HG02798 (cell line): Measurements from ENCODE around the gene RANBP10.
A peak's percentile ranks its signal among the peaks of the same experiment; 100 is the strongest.
"Not testable (repeated sequence)": the region's sequence is repeated elsewhere in the genome, so short reads cannot be mapped to it uniquely, and the experiment has no call there.

ENCODE experiments used
- ATAC-seq: cut with Tn5 transposase; IDR thresholded peaks from one replicate; pipeline ENCODE4 v1.9.1; 2021; ENCODE audit warnings: mild to moderate bottlenecking; ENCODE audit not compliant: unreplicated experiment, poor library complexity

RANBP10 gene

DNA sequence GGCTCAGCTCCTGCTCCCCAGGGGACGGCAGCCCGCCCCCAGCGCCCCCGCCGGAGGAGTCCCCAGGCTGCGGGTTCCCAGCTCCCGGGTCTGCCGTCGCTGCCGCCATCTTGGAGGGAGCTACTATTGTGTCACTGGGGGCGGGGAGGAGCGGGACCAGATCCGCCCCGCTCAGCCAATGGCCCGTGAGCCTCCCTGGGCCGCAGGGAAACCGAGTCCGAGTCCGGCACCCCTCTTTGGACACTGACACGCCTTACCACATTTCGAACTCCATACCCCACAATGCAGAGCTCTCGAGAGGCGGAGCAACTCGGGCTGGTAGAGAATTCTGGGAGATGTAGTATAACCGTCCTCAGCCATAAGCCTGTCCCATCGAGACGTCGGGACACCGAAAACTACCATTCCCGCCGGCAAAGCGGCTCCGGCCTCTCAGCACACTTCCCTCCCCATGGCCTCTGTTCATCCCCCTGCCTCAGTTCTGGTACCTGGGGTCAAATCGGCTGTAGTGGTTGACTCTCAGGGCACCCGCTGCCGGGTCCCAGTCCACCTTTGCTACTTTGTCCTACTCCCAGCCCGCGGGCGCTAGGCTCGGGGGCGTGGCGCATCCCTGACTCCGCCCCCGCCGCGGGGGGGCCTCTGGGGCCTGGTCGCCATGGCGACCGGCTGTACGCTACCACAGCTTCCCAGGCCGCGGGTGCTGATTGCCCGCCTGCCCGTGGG lies at the start of gene RANBP10, which contains the start of gene TSNAXIP1:
Gene RANBP10 (minus strand): TSS at position 133 of the 720 bp plus-strand sequence. CDS start 24 bp downstream, at position 109.
Gene TSNAXIP1 (plus strand): TSS at position 462 of the 720 bp plus-strand sequence. CDS start 261 bp downstream, outside the sequence.
- ATAC-seq: peak; percentile 93

DNA sequence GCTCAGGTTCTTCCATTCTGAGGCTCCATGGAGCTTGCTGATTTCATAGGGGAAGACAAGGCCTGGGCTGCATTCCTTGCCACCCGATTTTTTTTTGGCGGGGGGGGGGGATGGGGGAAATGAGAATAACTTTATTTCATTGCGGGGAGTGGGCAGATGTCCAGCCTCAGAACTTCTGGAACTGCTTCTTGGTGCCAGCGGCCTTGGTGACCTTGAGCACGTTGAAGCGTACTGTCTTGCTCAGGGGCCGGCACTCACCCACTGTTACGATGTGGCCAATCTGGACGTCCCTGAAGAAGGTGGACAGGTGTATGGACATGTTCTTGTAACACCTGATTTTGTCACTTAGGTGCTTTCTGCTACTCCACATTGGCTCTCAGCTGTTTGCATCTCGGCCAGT lies 49.4 kb upstream of the RANBP10 start:
- ATAC-seq: no peak

DNA sequence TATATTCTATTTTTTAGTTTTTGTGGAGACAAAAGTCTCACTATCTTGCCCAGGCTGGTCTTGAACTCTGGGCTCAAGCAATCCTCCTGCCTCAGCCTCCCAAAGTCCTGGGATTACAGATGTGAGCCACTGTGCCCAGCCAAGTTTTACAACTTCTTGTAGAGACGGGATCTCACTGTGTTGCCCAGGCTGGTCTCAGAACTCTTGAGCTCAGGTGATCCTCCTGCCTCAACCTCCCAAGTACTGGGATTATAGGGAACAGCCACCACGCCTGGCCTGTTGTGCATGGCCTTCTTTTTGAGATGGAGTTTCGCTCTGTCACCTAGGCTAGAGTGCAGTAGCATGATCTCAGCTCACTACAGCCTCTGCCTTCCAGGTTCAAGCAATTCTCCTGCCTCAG lies 47.3 kb upstream of the RANBP10 start:
- no peak for ATAC-seq

DNA sequence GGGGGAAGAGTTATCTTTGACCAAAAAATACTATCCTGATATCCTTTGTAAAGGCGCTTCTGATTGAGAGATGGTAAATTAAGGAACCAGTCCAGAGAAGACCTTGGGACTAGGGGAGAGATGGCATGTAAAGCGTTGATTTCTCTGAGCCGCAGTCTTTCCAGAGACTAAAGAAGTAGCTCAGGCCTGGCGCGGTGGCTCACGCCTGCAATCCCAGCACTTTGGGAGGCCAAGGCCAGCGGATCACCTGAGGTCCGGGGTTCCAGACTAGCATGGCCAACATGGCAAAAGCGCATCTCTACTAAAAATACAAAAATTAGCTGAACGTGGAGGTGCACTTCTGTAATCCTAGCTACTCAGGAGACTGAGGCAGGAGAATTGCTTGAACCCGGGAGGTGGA lies 41.8 kb upstream of the RANBP10 start:
- no peak for ATAC-seq

DNA sequence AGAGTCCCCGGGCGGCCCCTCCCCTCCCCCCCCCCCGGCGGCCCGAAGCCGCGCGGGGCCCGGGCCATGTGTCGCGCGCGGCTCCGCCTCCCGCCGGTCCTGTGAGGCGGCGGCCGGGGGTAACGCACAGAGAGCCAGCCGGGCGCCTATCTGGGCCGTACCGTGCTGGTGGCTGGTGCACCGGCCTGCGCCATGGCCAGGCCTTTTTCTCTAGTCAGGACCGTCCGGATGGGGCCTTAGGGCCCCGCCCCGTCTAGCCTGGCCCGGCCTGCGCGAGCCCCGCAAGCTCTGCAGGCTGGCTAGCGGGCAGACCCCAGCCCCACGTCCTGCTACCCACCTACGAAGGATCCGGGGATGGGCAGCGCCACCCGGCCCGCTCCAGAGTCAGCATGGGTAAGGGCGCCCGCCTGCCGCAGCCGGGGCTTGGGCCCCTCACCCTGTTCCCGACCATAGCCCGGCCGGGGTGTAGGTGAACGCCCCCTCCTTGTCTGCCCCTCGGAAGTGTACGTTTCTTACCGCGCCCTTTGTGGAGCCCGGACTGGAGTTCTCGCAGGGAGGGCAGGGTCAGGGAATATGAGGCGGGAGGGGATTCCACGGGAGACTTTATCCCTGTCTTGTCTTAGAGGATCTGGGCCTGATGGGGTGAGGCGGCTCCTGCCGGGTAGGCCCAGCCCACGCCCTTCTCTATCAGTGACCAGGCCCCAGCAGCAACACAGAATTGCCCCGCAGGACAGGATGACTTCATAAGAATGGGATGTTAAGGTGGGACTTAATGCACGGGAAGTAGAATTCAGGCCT lies 40.9 kb upstream of the RANBP10 start, which contains the start of gene CENPT:
Gene CENPT (minus strand): TSS at position 630 of the 798 bp plus-strand sequence. CDS start 13,834 bp downstream, outside the sequence.
- peak; percentile 39 for ATAC-seq

DNA sequence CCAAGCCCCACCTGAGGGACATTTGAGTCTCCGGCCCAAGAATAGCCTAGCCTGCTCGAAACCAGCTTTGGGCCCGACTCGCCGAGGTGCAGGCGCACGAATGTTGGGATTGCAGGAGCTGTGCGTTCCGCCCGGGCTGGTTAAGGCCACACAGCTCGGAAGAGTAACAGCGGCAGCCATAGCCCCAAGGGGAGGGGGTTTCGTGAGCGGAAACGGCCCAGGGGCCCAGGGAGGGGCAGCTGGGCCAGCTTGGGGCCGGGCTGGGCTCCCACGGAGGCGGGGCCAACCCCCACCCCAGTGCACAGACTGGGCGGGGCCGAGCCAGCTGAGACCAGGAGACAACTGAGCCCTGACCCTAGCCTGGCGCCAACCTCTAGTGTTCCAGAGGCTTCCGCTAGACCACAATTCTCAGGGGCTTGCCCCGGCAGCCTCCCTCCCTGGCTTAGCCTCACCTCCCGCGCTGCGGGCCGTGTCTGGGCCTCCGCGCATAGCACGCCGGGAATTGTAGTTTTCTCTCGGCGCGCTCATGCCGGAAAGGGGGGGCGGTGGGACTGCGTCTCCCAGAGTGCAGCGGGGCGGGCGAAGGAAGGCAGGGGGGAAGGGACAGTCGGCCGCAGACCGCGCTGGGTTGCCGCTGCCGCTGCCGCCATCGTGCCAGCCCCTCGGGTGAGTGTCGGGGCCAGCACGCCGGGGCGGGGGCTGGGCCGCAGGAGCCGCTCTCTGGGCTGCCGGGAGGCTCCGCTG lies 40.1 kb upstream of the RANBP10 start, which contains the start of gene NUTF2:
Gene NUTF2 (plus strand): TSS at position 614 of the 744 bp plus-strand sequence. CDS start 18,198 bp downstream, outside the sequence.
- peak; percentile 65 for ATAC-seq

- ATAC-seq: no peak
These were observed 39.6 kb upstream of the RANBP10 start for GRCh38 chr16:67846063-67846319.

- no peak for ATAC-seq
These were observed 39.1 kb upstream of the RANBP10 start for GRCh38 chr16:67845291-67846062.

- no peak for ATAC-seq
These were observed 38.1 kb upstream of the RANBP10 start for GRCh38 chr16:67844497-67844896.

DNA sequence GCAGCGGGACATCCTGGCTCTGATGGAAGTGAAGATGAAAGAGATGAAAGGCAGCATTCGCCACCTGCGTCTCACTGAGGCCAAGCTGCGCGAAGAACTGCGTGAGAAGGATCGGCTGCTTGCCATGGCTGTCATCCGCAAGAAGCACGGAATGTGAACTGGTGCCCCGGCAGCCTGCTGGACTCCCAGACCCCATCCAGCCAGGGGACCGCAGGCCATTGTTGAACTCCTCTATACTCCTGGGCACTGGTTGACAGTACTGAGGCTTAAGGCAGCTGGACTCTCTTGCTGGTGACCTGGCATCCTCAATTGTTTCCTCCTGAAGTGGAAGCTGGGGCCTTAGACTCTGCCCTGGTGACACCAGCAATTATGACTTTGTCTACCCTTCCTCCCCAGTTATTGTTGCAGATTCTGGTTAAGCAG lies 37.0 kb upstream of the RANBP10 start:
- no peak for ATAC-seq

DNA sequence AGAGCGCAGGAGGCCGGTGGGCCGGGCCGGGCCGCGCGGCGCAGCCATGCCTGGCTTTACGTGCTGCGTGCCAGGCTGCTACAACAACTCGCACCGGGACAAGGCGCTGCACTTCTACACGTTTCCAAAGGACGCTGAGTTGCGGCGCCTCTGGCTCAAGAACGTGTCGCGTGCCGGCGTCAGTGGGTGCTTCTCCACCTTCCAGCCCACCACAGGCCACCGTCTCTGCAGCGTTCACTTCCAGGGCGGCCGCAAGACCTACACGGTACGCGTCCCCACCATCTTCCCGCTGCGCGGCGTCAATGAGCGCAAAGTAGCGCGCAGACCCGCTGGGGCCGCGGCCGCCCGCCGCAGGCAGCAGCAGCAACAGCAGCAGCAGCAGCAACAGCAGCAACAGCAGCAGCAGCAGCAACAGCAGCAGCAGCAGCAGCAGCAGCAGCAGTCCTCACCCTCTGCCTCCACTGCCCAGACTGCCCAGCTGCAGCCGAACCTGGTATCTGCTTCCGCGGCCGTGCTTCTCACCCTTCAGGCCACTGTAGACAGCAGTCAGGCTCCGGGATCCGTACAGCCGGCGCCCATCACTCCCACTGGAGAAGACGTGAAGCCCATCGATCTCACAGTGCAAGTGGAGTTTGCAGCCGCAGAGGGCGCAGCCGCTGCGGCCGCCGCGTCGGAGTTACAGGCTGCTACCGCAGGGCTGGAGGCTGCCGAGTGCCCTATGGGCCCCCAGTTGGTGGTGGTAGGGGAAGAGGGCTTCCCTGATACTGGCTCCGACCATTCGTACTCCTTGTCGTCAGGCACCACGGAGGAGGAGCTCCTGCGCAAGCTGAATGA lies 36.4 kb upstream of the RANBP10 start:
- ATAC-seq: peak; percentile 15

- ATAC-seq: peak; percentile 63
These were observed 35.6 kb upstream of the RANBP10 start, which contains the start of gene THAP11 for GRCh38 chr16:67841816-67842508. Gene THAP11 (plus strand): TSS chr16:67842320. CDS start chr16:67842555, 235 bp downstream.

- ATAC-seq: no peak
These were observed 34.9 kb upstream of the RANBP10 start for GRCh38 chr16:67841198-67841815.

GRCh38 chr16:67837811-67838210 lies 31.5 kb upstream of the RANBP10 start:
- no peak for ATAC-seq

- not testable (repeated sequence) for ATAC-seq
These were observed 30.8 kb upstream of the RANBP10 start for GRCh38 chr16:67837190-67837589.

- ATAC-seq: no peak
These were observed 27.9 kb upstream of the RANBP10 start for GRCh38 chr16:67834242-67834614.

GRCh38 chr16:67833415-67834241 lies 27.3 kb upstream of the RANBP10 start:
- ATAC-seq: peak; percentile 99
